Stimulated activated naive CD4-positive, alpha-beta T cell (primary cell): ENCODE measurements around the gene CD36.

Experiments
- DNase-seq, 6 experiments: peaks; one replicate each; lab custom pipeline; 2025; lab: John Stamatoyannopoulos, UW

The CD36 gene

DNA sequence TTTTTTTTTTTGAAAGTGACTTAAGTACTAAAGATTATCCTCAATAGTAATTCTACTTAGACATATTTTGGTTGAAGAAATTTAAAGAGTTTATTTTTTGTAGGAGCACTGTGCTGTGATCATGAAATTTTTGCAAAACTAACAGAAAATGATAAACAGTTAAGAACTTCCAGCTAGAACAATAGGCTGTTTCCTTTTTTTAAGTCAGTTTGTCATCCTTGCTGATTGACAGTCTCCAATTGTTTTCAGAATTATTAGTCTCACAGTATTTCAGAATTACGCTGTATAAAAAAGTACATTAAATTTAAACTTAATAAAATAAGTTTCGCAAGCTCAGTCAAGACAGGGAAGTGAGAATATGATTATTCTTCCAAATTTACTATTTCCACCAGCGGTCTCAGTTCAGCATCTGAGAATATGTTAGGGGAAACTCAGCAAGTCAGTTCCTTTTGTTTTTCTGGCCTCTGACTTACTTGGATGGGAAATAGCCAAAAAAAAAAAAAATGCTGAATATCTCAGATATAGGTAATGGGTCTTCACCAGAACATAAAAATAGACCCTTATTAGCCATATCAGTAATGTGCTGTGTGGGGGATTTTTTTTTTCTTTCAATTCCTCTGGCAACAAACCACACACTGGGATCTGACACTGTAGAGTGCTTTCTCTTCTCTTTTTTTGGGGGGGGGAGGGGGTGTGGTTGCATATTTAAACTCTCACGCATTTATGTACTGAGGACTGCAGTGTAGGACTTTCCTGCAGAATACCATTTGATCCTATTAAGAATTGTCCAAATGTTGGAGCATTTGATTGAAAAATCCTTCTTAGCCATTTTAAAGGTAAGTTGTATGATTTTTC, at the start of gene CD36:
TSS of gene CD36 (plus strand) at position 732 of the 855 bp plus-strand sequence. CDS start 8,099 bp downstream, outside the sequence.
- DNase-seq: no peak

DNA sequence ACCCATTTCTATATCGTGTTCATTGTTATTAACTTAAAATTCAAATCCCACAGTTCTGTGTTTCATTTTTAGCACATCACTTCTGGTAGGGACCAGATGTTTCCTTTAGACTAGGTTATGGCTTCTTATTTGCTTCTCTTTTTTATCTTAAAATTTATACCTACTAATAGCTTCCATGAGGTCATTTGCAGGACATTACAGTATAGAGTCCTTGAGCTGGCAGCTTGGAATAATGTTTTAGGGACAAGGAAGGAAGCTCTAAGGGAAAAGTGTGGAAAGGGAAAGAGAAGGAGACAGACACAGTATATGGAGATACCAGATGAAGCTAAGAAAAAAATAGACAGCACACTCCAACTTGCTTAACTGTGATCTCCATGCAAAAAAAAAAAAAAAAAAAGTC, 48.8 kb upstream of the CD36 start:
- DNase-seq: no peak

DNA sequence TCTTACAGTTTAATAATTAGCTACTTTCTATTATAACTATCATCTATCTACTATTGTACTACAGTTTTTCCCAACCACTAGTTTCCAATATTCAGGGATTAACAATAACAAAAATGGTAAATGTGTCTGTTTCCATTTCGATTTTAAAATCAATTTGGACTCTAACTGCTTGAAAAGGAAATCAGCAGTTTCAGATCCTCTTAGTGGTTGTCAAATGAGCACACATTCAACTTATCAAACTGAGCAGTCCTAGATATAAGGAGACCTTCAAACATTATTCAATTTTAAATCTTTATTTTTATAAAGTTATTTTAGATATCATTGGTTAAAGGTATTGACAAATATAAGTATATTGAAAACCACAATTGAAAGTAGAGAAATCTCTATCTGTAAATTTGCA, 46.8 kb upstream of the CD36 start:
- no peak for DNase-seq

DNA sequence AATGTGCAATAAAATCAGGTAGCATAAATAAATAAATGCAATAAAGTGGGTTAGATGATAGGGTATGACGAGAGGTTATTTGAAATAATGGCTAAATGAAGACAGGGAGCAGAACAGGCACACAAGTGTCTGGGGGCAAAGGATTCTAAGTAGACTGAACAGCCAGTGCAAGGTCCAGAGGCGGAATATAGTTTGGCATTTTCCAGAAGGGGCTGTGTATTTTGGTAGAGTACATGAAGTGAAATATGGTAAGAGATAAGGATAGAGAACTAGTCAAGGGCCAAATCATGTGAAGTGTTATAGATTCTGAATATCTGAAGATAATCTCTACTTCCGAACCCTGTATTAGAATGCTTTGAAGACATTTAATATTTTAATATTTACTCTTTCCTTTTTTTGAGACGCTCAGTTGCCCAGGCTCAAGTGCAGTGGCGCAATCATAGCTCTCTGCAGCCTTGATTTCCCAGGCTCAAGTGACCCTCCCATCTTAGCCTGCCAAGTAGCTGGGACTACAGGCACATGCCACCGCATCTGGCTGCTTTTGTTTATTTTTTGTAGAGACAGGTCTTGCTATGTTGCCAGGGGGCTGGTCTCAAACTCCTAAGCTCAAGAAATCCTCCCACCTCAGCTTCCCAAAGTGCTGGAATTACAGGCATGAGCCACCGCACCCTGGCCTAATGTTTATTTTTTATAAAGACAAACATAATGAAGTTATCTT, 44.4 kb upstream of the CD36 start:
- no peak for DNase-seq

DNA sequence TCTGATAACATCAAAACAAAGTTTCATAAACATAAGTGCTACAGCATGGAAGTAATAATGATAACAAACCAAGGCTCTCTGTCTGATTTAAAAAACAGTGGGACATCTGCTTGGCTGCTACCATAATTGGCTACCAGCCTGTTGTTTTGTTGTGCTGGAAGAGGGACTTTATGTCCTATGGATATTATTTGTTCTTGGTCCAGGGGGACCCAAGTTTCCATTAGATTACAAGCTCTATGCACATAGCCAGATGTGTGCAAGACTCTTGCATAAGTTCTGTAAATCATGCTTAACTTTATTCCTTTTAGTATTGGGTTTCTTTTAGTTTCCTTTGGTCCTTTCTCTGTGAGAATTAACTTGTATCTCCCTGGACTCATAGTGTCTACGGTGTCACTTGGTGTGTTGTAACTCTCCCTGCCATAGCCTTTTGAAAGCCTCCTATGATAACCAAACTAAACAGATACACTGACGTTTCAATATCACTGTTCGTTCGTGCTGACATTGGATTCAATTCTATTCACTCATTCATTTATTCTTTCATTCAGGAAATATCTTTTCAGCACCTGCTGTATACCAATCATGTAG, 41.4 kb upstream of the CD36 start:
- DNase-seq: no peak

DNA sequence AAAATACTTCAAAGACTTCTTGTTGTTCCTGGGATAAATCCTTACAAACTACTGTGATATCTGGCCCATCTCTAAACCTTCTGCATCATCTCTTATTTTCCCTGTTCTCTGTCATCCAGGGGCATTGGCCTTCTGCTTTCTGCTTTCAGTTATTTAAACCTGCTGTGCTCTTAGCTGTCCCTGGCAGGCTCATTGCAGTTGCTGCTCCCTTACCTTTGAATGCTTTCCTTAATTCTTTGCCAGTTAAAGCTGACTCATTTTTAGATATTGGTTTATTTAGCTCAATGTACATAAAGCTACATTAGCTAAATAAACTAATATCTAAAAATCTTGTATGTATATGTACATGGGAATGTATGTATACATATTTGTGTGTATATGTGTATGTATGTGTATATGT, 40.6 kb upstream of the CD36 start:
- DNase-seq: no peak

DNA sequence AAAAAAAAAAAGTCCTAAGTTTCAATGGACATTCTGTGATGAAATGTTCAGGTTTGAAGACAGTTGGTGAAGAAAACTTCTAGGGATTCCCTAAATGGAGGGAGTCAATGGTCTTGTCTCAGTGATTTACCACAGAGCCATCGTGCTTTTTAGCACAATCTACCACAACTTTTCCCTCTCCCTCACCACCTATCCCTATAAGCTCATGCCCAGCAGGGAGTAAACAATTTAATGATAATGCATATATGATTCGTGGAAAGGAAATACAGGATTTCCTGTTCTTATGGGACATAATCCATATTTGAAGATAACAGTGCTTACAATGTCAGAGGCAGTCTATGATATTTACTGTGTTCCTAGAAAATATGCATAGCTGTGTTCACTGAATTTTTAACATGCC, 38.4 kb upstream of the CD36 start:
- DNase-seq: no peak

DNA sequence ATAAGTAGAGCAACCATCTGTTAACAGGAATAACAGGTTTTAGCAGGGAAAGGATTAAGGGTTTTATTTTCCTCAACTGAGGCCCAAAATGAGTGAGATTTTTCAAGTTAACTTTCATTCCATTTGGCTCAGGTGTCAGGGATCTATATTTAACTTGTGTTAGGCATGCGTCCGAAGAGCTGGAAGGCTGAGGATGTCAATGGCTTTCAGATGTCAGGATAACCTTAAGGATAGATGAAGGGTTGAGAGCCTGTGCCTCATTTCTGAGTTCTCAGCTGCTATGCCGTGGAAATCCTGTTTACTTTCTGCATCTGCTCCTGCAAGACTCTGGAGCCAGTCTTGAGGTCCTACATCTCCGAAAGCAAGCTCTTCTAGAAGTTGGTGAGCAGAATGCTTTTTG, 36.4 kb upstream of the CD36 start:
- no peak for DNase-seq

DNA sequence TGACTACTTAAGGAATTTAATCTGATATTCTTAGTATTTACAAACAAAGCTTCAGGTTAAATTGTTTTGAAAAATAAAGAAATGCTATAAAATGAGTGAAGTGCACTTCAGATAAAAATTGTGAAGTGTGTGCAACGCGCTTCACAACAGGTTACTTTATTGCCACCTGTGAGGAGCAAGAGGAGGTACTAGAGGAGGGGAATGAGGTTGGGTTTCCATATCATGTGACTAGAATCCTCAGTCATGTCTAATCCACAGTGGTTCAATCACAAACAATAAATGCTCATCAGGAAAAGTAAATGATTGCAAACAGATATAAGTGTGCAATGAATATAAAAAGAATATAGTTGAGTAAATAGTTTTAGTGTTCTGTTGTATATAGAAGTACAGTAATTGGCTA, 34.5 kb upstream of the CD36 start:
- no peak for DNase-seq

DNA sequence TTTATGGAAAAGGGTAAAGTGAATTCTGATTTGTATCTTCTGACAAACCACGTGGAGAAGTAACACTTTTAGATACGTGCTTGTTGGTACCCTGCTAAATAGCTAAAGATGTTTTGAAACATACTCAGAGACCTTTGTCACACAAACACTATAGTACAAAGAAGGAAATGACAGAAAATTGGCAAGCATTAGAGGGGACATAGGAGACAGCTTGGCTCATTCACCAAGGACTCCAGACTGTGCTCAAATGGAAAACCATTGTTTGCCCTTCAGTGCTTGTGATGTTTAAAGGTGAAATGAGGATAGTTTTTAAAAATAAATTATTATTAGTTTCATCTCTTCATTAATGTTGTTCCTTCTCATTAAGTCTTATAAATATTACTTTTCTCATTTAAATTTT, 34.0 kb upstream of the CD36 start:
- no peak for DNase-seq

DNA sequence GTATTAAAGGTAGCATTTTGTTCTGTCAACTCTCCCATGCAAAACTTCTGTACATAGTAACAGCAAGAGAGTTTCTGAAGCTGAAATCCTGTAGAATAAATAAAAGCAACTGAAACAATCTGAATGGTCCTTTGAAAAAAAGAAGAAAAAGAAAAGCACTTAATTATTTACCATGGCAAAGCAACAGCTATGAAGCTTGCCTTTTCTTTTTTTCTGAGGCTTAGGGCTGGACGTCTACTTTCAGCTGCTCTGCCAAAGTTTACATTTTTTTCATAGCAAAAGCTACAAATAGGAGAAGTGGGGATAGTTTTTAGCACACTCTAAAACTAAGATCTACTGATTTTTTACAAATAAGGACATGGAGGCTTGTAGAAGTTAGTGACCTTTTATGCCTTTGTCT, 31.3 kb upstream of the CD36 start:
- no peak for DNase-seq

DNA sequence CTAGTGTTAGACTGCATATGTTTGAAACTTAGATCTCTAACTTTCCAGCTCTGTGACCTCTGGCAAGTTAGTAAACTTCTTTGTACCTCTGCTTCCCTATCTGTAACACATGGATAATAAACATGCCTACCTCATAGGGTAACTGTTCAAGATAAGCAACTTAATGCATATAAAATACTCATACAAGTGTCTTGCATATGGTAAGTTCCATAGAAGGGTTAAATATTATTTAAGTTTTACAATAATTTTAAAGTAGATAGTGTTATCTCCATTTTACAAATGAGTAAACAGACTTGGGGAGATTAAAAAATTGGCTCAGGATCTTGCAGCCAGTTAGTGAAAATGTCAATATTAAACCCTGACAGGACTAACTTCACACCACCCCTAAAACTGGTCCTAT, 30.1 kb upstream of the CD36 start:
- DNase-seq: no peak

DNA sequence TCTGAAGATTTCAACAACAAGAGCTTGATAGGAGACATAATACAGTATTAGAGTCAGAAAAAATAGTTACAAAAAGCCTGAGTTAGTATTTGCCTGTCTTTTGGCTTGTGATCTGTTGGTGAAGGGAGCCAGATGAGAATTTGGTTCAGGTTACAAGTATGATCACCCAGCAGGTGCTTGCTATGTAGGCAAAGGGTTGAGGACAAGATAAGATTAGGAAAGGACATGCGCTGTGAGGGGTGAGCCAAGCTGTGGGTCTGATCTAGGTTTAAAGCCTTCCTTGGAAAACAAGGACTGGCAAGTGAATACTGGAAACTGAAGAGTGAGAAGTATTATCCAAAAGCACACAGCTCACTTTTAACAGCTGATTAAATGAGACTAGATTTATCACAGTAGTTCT, 28.7 kb upstream of the CD36 start:
- no peak for DNase-seq

DNA sequence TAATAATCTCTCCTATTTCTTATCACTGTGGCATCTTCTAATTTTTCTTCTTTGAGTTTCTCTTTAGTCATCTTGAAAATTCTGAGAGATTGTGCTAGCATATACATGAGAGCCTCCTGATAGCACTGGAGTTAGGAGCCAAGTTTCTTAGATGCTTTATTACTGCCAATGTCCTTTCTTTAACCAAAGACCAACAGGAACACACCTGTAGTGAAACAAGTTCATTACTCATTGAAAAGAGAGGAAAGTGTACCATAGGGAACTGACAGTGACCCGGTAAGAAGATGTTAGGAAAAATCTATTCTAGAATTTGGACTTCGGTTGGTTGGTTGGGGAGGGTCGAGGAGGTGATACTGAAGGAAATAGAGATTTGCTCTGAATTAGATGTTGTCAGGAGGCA, 27.1 kb upstream of the CD36 start:
- no peak for DNase-seq

DNA sequence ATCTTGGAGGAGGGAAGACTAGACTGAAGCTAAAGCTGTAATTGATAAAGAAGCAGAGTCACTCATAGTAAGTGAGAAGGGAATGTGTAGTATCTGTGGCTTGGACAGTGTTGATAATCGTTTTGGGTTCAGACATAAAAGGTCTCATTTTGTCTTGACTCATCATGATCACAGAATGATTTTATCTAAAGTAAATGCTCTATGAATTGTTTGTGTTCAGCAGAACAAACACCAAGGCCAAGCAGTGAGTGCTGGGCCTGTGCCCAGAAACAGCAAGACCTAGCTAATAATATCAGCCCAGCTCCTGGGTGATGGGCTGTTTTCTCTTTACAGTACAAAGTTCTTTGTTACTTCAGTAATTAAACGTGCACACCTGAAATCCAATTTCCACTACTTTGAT, 26.7 kb upstream of the CD36 start:
- DNase-seq: no peak

DNA sequence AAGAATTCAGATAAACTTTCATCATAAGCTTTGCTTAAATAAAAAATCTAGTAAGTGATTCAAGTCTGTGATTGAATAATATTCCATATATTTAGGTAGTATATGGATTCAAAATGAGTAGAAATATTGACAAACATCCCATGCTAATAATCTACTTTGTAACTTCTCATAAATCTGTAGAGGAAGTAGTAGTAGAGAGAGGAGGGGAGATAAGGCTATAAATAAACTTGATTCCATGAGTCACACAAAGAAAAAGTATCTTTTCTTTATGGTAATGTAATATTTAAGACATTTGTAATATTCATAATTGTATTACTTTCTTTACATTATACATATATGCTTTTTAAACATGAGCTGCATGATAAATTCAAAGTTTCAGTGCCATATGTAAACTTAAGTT, 25.6 kb upstream of the CD36 start:
- DNase-seq: no peak

DNA sequence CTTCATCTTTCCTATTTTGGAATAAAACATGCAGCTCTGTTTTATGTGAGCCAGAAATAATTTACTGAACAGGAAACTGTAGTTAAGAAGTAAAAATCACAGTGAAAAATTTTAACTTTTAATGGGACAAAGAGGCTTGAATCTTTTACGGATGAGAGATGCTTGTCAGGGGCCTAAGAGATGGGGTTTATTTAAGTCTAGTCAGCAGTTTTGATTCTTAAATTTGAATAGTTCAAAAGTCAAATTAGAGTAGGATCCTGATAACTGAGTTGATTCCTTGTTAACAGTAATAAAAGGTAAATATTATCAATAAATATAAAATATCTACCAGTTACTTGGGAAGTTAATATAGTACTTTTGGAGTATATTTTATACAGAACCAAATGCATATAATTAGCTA, 24.9 kb upstream of the CD36 start:
- DNase-seq: no peak

DNA sequence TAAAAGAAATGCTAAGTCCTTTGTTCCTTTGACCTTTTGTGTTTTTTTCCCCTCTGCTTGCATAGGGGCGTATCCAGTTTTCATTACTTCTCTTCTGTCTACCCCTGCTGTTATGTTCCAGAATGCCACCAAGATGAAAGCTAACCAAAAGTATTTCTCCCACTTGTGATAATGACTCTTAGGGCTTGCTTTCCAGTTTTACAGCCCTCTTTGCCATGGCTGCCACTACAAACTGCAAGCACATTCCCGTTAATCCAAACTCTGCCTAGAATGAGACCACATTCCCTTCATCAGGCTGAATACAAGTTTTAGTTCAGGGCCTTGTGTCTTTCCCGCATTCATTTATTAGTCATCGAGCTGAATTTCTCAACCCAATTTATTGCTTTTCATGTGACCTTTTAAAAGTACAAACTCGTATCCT, 23.6 kb upstream of the CD36 start:
- DNase-seq: no peak

DNA sequence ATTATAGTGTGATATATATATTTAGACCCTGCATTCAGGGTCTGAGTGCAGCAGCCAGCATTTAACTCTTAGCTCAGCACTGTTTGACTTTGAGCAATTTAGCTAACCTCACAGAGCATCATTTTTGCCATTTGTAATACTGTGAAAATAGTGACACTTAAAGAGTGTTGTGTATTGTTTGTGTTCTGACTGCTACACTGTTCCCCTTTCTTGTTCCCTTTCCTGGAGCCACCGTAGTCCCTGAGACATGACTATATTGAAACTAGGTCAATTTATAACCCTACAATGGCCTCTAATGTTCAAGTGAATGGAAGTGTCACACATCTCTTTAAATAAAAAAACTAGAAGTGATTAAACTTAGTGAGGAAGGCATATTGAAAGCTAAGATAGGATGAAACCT, 20.3 kb upstream of the CD36 start:
- no peak for DNase-seq

DNA sequence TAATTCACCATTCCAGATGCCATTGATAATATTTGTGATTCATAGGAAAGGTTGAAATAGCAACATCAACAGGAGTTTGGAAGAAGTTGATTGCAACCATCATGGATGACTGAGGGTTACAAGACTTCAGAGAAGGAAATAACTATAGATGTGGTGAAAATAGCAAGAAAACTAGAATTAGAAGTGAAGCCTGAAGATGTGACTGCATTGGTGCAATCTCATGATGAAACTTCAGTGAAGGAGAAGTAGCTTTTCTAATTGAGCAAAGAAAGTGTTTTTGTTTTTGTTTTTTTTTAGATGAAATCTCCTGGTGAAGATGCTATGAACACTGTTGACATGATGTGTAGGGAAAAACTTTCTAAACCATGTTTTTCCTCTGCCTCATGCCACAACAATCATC, 18.7 kb upstream of the CD36 start:
- DNase-seq: no peak

DNA sequence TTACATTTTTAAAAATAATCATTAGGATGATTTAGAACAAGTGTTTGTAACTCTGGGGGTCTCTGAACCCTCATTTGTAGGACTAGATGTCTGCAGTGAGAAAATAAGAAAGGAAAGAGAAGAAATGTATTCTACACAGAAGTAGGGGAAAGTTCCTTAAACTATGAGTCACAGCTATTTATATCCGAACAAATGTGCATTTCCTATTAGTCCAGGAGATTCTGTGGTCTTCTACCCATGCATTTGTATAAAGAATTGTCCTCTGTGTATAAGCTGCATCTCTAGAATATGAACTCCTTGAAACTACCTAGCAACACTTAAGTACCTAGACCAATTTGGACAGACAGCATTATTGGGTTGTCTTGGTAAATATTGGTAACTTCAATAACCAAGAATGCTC, 15.9 kb upstream of the CD36 start:
- DNase-seq: no peak

DNA sequence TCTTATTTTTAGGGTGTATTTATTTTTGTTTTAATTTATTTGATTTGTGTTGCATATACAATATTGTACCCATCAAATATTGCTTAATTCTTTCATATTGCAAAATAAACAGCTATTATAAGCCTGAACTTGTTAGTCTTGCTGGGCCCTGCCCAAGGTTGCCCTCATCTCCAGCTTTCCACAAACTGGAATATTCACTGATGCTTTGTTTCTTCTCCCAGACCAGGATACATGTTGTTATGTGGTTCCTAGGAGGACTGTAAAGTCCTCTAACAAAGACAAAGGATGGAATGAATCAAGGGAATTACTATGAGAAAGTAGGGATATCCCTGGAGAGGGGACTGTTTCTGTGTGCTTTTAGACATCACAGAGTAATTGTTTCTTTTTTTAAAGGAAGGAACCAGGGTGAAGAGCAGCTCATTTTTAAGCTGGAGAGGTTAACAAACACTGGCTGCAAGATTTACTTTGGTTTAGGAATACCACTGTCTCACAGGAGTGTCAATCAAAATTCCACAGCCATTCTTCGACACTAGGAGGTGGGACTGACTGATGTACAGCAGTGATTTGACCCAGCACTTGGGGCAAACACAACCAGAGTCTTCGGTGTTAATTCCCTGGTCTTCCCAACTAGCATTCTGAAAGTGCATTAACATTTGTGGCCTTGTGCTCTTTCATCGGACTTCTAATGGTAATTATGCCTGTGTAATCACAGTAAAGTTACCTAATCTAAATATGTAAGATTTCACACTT, 14.8 kb upstream of the CD36 start:
- no peak for DNase-seq

DNA sequence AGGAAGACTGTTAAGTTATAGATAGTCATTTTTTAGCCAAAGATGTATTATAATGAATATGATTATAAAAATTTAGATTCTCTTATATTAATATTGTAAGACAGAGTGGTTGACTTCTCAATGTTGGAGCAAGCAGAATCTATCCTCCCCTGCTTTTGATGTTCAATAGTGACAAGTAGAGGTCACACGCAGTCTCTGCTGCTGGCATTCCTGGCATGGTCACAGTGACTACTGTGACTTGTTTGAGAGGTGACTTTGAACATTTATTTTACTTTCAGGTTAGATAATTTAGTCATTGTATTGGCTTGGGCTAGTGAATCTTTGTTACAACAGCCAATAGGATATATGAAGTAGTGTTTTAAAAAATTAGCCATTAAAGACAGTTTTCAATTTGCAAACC, 13.7 kb upstream of the CD36 start:
- DNase-seq: no peak
